Stomach (tissue), 9 donors: ENCODE results near the gene INSR. TPM values are rescaled to one million over a fixed set of nuclear protein-coding genes. Genes with fewer than 3 reads are reported as not detected.

Source experiments
- DNase-seq, 2 donors: peaks; one replicate each; pipeline versions ENCODE4 v3.0.0 to v3.0.0-alpha.2; 2013 to 2019
- H3K27ac ChIP-seq, 5 donors: fragments of 200-600 bp in 4 of 5; sonication (generic) in 4 of 5; one replicate each; pipeline ENCODE4 v1.5.1; 2013 to 2019; ENCODE audit warnings: mild to moderate bottlenecking in 1 of 5, moderate library complexity in 1 of 5
- H3K27me3 ChIP-seq, 3 donors: fragments of 200-600 bp; sonication (generic); one replicate each; pipeline ENCODE4 v1.5.1; 2017 to 2019; ENCODE audit warnings: mixed run types in 1 of 3
- H3K36me3 ChIP-seq, 4 donors: fragments of 200-600 bp; sonication (generic); 1 replicate in 3 of 4; 2 replicates in 1 of 4; pipeline ENCODE4 v1.5.1; 2016 to 2019
- H3K4me1 ChIP-seq, 4 donors: fragments of 200-600 bp; sonication (generic); one replicate each; pipeline ENCODE4 v1.5.1; 2016 to 2019
- H3K4me3 ChIP-seq, 4 donors: fragments of 200-600 bp; sonication (generic) in 3 of 4; one replicate each; pipeline ENCODE4 v1.5.1; 2016 to 2019; ENCODE audit warnings: mild to moderate bottlenecking in 1 of 4
- H3K9me3 ChIP-seq, 4 donors: fragments of 200-600 bp; sonication (generic); one replicate each; pipeline ENCODE4 v1.5.1; 2016 to 2019
- CTCF ChIP-seq, 7 experiments: fragments of 450-650 bp in 4 of 7; fragments of 200-600 bp in 3 of 7; sonication (generic) in 3 of 7; IDR thresholded peaks; one replicate each; pipeline ENCODE4 v1.5.1; 2016 to 2019; ENCODE audit warnings: antibody characterized with exemption in 7 of 7, control low read depth in 2 of 7, mild to moderate bottlenecking in 1 of 7
- EP300 ChIP-seq: sonication (generic); formaldehyde crosslinking; IDR thresholded peaks from one replicate; pipeline ENCODE4 v1.6.1; 2017; ENCODE audit warnings: antibody characterized with exemption
- POLR2A ChIP-seq, 4 donors: fragments of 450-650 bp; IDR thresholded peaks; one replicate each; pipeline ENCODE4 v1.6.1; 2016; ENCODE audit warnings: antibody characterized with exemption in 4 of 4, control low read depth in 2 of 4, mild to moderate bottlenecking in 1 of 4, moderate library complexity in 1 of 4
- POLR2AphosphoS5 ChIP-seq, 3 donors: sonication (generic); formaldehyde crosslinking; IDR thresholded peaks; one replicate each; pipeline ENCODE4 v1.6.1; 2016; ENCODE audit warnings: antibody characterized with exemption in 3 of 3
- WGBS, 5 donors: extraction: QIAGEN DNeasy Blood & Tissue Kit in 3 of 5; methylation state at CpG; one replicate each; pipeline versions ENCODE4 v1.1.5 to v1.1.7; 2013 to 2018; 5-methylcytosine and 5-hydroxymethylcytosine counted together
- intact Hi-C: fragments of 100-400 bp; cut with DNase I; formaldehyde crosslinking; loops from one replicate; pipeline ENCODE4 v1.15.1; 2023; ENCODE audit warnings: low total_unique reads
- polyA plus RNA-seq, 3 donors: library from polyadenylated mRNA; stranded (reverse); fragments of 200-250 nt; gene quantifications; one replicate each; pipeline ENCODE4 v1.2.3, GENCODE V29; 2013
- total RNA-seq, 5 donors: library from RNA; depleted of rRNA; stranded (reverse); fragments of >200 nt; gene quantifications; one replicate each; pipeline versions ENCODE4 v1.1.0 to v1.2.3, GENCODE V29; 2014 to 2016
- donor health status: healthy with polysubstance abuse.
- donor health status: Bipolar disorder and iron deficiency.
- donor health status: healthy.

Gene INSR
- total and polyA plus RNA-seq, 8 donors, result 4.4 to 513 (median 66.4) TPM

- H3K27ac ChIP-seq, result peak overlapping the region in 1 of 5 donors; percentile 78
These were observed 67.5 kb downstream of the INSR start for GRCh38 chr19:7226739-7227138.

GRCh38 chr19:7225741-7226140 is 68.5 kb downstream of the INSR start:
- 83 to 89% (median 84%) methylated on average over 9 to 10 of the region's 10 CpGs for WGBS, 5 donors
- intact Hi-C loops, result no loop called here

More at GRCh38 chr19:7226739-7227138, 67.5 kb downstream of the INSR start:
- Histone ChIP-seq H3K9me3 (no peaks in the 10 kb centered on the region), H3K27me3 (no peaks in the 10 kb centered on the region), H3K4me3 (no peak overlapping the region), H3K4me1 (peaks cover 8 to 77% (median 20%) of the 10 kb centered on the region in 4 donors), H3K36me3 (no peaks in the 10 kb centered on the region)
- intact Hi-C loops, result no loop called here
- TF ChIP-seq CTCF (IDR thresholded peaks at IDR 0.05) (no peak), EP300 (no peak), POLR2AphosphoS5 (IDR thresholded peaks at IDR 0.05) (no peak), POLR2A (IDR thresholded peaks at IDR 0.05) (no peak)
- no peak for DNase-seq

GRCh38 chr19:7224995-7225394 is 69.2 kb downstream of the INSR start:
- intact Hi-C loops, result no loop called here
- WGBS, 5 donors, result 95 to 97% (median 97%) methylated on average over 7 of the region's 7 CpGs

More at GRCh38 chr19:7225741-7226140, 68.5 kb downstream of the INSR start:
- H3K36me3 ChIP-seq, result no peaks in the 10 kb centered on the region
- no peak overlapping the region for H3K4me3 ChIP-seq
- peak overlapping the region in 1 of 5 donors; percentile 78 for H3K27ac ChIP-seq
- no peaks in the 10 kb centered on the region for H3K9me3 ChIP-seq
- H3K27me3 ChIP-seq, result no peaks in the 10 kb centered on the region
- H3K4me1 ChIP-seq, result peaks cover 8 to 70% (median 20%) of the 10 kb centered on the region in 4 donors
- TF ChIP-seq EP300, result no peak
- TF ChIP-seq POLR2AphosphoS5 (IDR thresholded peaks at IDR 0.05), result no peak
- no peak for TF ChIP-seq POLR2A (IDR thresholded peaks at IDR 0.05)
- no peak for TF ChIP-seq CTCF (IDR thresholded peaks at IDR 0.05)
- no peak for DNase-seq

GRCh38 chr19:7224209-7224686 is 70.0 kb downstream of the INSR start:
- intact Hi-C loops, result no loop called here
- peak; percentile 69 to 73 for DNase-seq
- Histone ChIP-seq H3K36me3 (no peaks in the 10 kb centered on the region), H3K27ac (peak overlapping the region in 4 of 5 donors; percentile 55 to 78 (median 62)), H3K27me3 (no peaks in the 10 kb centered on the region), H3K9me3 (no peaks in the 10 kb centered on the region), H3K4me3 (peak overlapping the region in 1 of 4 donors; percentile 4), H3K4me1 (peaks cover 8 to 61% (median 20%) of the 10 kb centered on the region in 4 donors)
- 17 to 42% (median 32%) methylated on average over 11 to 18 of the region's 18 CpGs for WGBS, 5 donors
- TF ChIP-seq POLR2A (IDR thresholded peaks at IDR 0.05), result no peak
- TF ChIP-seq CTCF (IDR thresholded peaks at IDR 0.05), result no peak
- peak in 2 of 3 donors; percentile 44 to 45 for TF ChIP-seq POLR2AphosphoS5 (IDR thresholded peaks at IDR 0.05)
- no peak for TF ChIP-seq EP300

More at GRCh38 chr19:7224995-7225394, 69.2 kb downstream of the INSR start:
- peak overlapping the region in 2 of 5 donors; percentile 35 to 78 for H3K27ac ChIP-seq
- no peaks in the 10 kb centered on the region for H3K9me3 ChIP-seq
- DNase-seq, result no peak
- H3K4me3 ChIP-seq, result peak overlapping the region in 1 of 4 donors; percentile 4
- H3K36me3 ChIP-seq, result no peaks in the 10 kb centered on the region
- no peaks in the 10 kb centered on the region for H3K27me3 ChIP-seq
- peaks cover 8 to 64% (median 20%) of the 10 kb centered on the region in 4 donors for H3K4me1 ChIP-seq
- TF ChIP-seq POLR2AphosphoS5 (IDR thresholded peaks at IDR 0.05) (no peak), POLR2A (IDR thresholded peaks at IDR 0.05) (no peak), EP300 (no peak), CTCF (IDR thresholded peaks at IDR 0.05) (no peak)
